Vagina (tissue), 2 donors: Measurements from ENCODE around the gene ANKS1A.

Experiments
- CTCF ChIP-seq, 3 experiments: fragments of 450-650 bp in 2 of 3; fragments of 200-600 bp in 1 of 3; sonication (generic) in 1 of 3; IDR thresholded peaks; one replicate each; pipeline ENCODE4 v1.5.1; 2017 to 2019; ENCODE audit warnings: antibody characterized with exemption in 3 of 3, mild to moderate bottlenecking in 2 of 3, moderate library complexity in 2 of 3
- POLR2AphosphoS5 ChIP-seq, 2 donors: sonication (generic); formaldehyde crosslinking; IDR thresholded peaks; one replicate each; pipeline ENCODE4 v1.9.0; 2017; ENCODE audit warnings: antibody characterized with exemption in 2 of 2, mild to moderate bottlenecking in 2 of 2, low read depth in 1 of 2; ENCODE audit not compliant: insufficient read depth in 1 of 2

- TF ChIP-seq CTCF (IDR thresholded peaks at IDR 0.05) (no peak), POLR2AphosphoS5 (IDR thresholded peaks at IDR 0.05; ENCODE audit: insufficient read depth in 1 of 2, low read depth in 1 of 2) (no peak)
Observed at GRCh38 chr6:34922177-34922663, 33.2 kb downstream of the ANKS1A start.
